GM06990 (cell line): Measurements from ENCODE around the gene CLPSL2.

ENCODE experiments used
- DNase-seq: peaks from one replicate; pipeline ENCODE4 v3.0.0-alpha.2; 2011; ENCODE audit not compliant: insufficient read length; ENCODE audit errors: extremely low read depth
- H3K27me3 ChIP-seq: replicated peaks from 2 replicates; pipeline ENCODE4 v1.6.0; 2011; ENCODE audit warnings: low read length; ENCODE audit not compliant: control insufficient read depth, insufficient read depth
- H3K36me3 ChIP-seq: 2 replicates; pipeline ENCODE4 v1.5.1; 2011; ENCODE audit warnings: low read length; ENCODE audit not compliant: control insufficient read depth, insufficient read depth
- H3K4me3 ChIP-seq: replicated peaks from 2 replicates; pipeline ENCODE4 v1.5.1; 2011; ENCODE audit warnings: low read depth, mild to moderate bottlenecking, control low read depth, low read length
- CTCF ChIP-seq: IDR thresholded peaks from 2 replicates; pipeline ENCODE4 v1.5.1; 2011; ENCODE audit warnings: low read length, control low read depth, mild to moderate bottlenecking, inconsistent platforms; ENCODE audit not compliant: insufficient read depth, poor library complexity, severe bottlenecking

CLPSL2 gene

GRCh38 chr6:35776364-35777215 is at the start of gene CLPSL2:
TSS of gene CLPSL2 (plus strand) at chr6:35776598. CDS start at chr6:35776619, 21 bp downstream.
- DNase-seq = peak; percentile 50
- Histone ChIP-seq H3K36me3 (no peaks in the 10 kb centered on the region), H3K4me3 (peak within 1 kb of the TSS; percentile 45), H3K27me3 (no peaks in the 10 kb centered on the region)
- TF ChIP-seq CTCF = no peak

GRCh38 chr6:35727231-35727934 is 49.0 kb upstream of the CLPSL2 start:
- no peak for TF ChIP-seq CTCF
- Histone ChIP-seq H3K4me3 (peak overlapping the region; percentile 67), H3K36me3 (no peaks in the 10 kb centered on the region), H3K27me3 (no peaks in the 10 kb centered on the region)
- no peak for DNase-seq

GRCh38 chr6:35727935-35728682 is 48.3 kb upstream of the CLPSL2 start:
- no peak for TF ChIP-seq CTCF
- peak; percentile 89 for DNase-seq
- peak overlapping the region; percentile 67 for H3K4me3 ChIP-seq
- H3K36me3 ChIP-seq = no peaks in the 10 kb centered on the region
- H3K27me3 ChIP-seq = no peaks in the 10 kb centered on the region

- Histone ChIP-seq H3K27me3 (no peaks in the 10 kb centered on the region), H3K4me3 (no peak overlapping the region), H3K36me3 (no peaks in the 10 kb centered on the region)
- TF ChIP-seq CTCF = no peak
- peak; percentile 45 for DNase-seq
Observed at GRCh38 chr6:35728683-35729678, 47.4 kb upstream of the CLPSL2 start.

GRCh38 chr6:35729722-35730121 is 46.7 kb upstream of the CLPSL2 start:
- Histone ChIP-seq H3K27me3 (no peaks in the 10 kb centered on the region), H3K4me3 (no peak overlapping the region), H3K36me3 (no peaks in the 10 kb centered on the region)
- TF ChIP-seq CTCF = no peak
- no peak for DNase-seq
